Cerebellar nuclear complex (tissue), 1 donor: ENCODE data around the gene HOATZ.
A peak's percentile ranks its signal among the peaks of the same experiment; 100 is the strongest.

ENCODE experiments used
- DNase-seq, 2 experiments: peaks; one replicate each; lab custom pipeline; 2025; lab: John Stamatoyannopoulos, UW

Gene HOATZ

GRCh38 chr11:111549196-111549868, 34.8 kb downstream of the HOATZ start:
- no peak for DNase-seq

- no peak for DNase-seq
Observed at GRCh38 chr11:111549869-111550203, 35.3 kb downstream of the HOATZ start.

- DNase-seq = no peak
Observed at GRCh38 chr11:111550258-111550657, 35.7 kb downstream of the HOATZ start.

GRCh38 chr11:111554532-111554931, 40.0 kb downstream of the HOATZ start:
- DNase-seq = no peak

GRCh38 chr11:111555255-111555654, 40.7 kb downstream of the HOATZ start:
- DNase-seq = no peak

GRCh38 chr11:111557425-111558111, 43.0 kb downstream of the HOATZ start:
- DNase-seq = no peak

GRCh38 chr11:111559800-111560464, 45.4 kb downstream of the HOATZ start:
- no peak for DNase-seq

GRCh38 chr11:111560800-111561199, 46.2 kb downstream of the HOATZ start:
- no peak for DNase-seq

- no peak for DNase-seq
Observed at GRCh38 chr11:111561306-111561705, 46.7 kb downstream of the HOATZ start.

- no peak for DNase-seq
Observed at GRCh38 chr11:111561791-111562325, 47.3 kb downstream of the HOATZ start.

GRCh38 chr11:111562692-111563389, 48.3 kb downstream of the HOATZ start:
- no peak for DNase-seq

GRCh38 chr11:111565114-111565720, 50.6 kb downstream of the HOATZ start:
- peak in 1 of 2 experiments; percentile 3 for DNase-seq

- no peak for DNase-seq
Observed at GRCh38 chr11:111566324-111566723, 51.7 kb downstream of the HOATZ start.

- no peak for DNase-seq
Observed at GRCh38 chr11:111569476-111569875, 54.9 kb downstream of the HOATZ start.

GRCh38 chr11:111570796-111571195, 56.2 kb downstream of the HOATZ start:
- DNase-seq = no peak

GRCh38 chr11:111571829-111572501, 57.4 kb downstream of the HOATZ start:
- no peak for DNase-seq

- no peak for DNase-seq
Observed at GRCh38 chr11:111572581-111572980, 58.0 kb downstream of the HOATZ start.

GRCh38 chr11:111573821-111574249, 59.3 kb downstream of the HOATZ start:
- DNase-seq = no peak

- DNase-seq = no peak
Observed at GRCh38 chr11:111574373-111575225, 60.0 kb downstream of the HOATZ start.

- no peak for DNase-seq
Observed at GRCh38 chr11:111575740-111576139, 61.2 kb downstream of the HOATZ start.
